ENCODE data around the gene SKP1.

The SKP1 gene

GRCh38 chr5:134106991-134107701 lies 69.6 kb downstream of the SKP1 start:
- in situ Hi-C loops (cut with MboI; ENCODE audit: low sequenced_read_pairs, unreplicated experiment) = no loop called here

GRCh38 chr5:134103998-134104654 lies 72.6 kb downstream of the SKP1 start:
- no peak for TF ChIP-seq CTCF (IDR thresholded peaks at IDR 0.05; ENCODE audit: borderline replicate concordance, control extremely low read depth, extremely low read depth, insufficient read depth, missing control alignments)
- DNase-seq (ENCODE audit: low spot score) = peak; percentile 61
- in situ Hi-C loops (cut with MboI; ENCODE audit: low sequenced_read_pairs, unreplicated experiment) = no loop called here

More at GRCh38 chr5:134106991-134107701, 69.6 kb downstream of the SKP1 start:
- no peak for DNase-seq (ENCODE audit: low spot score)
- no peak for TF ChIP-seq CTCF (IDR thresholded peaks at IDR 0.05; ENCODE audit: borderline replicate concordance, control extremely low read depth, extremely low read depth, insufficient read depth, missing control alignments)

GRCh38 chr5:134103397-134103796 lies 73.4 kb downstream of the SKP1 start:
- TF ChIP-seq CTCF (IDR thresholded peaks at IDR 0.05; ENCODE audit: borderline replicate concordance, control extremely low read depth, extremely low read depth, insufficient read depth, missing control alignments) = no peak
- DNase-seq (ENCODE audit: low spot score) = no peak
- in situ Hi-C loops (cut with MboI; ENCODE audit: low sequenced_read_pairs, unreplicated experiment) = no loop called here

- peak; percentile 71 for TF ChIP-seq CTCF (IDR thresholded peaks at IDR 0.05; ENCODE audit: borderline replicate concordance, control extremely low read depth, extremely low read depth, insufficient read depth, missing control alignments)
- in situ Hi-C loops (cut with MboI; ENCODE audit: low sequenced_read_pairs, unreplicated experiment) = no loop called here
- DNase-seq (ENCODE audit: low spot score) = peak; percentile 82
Measured at GRCh38 chr5:134101686-134102439, 74.9 kb downstream of the SKP1 start.

GRCh38 chr5:134100283-134101091 lies 76.3 kb downstream of the SKP1 start:
- TF ChIP-seq CTCF (IDR thresholded peaks at IDR 0.05; ENCODE audit: borderline replicate concordance, control extremely low read depth, extremely low read depth, insufficient read depth, missing control alignments) = no peak
- peak; percentile 89 for DNase-seq (ENCODE audit: low spot score)
- in situ Hi-C loops (cut with MboI; ENCODE audit: low sequenced_read_pairs, unreplicated experiment) = no loop called here

- in situ Hi-C loops (cut with MboI; ENCODE audit: low sequenced_read_pairs, unreplicated experiment) = no loop called here
Measured at GRCh38 chr5:134099939-134100282, 76.8 kb downstream of the SKP1 start.

More at GRCh38 chr5:134099939-134100282, 76.8 kb downstream of the SKP1 start:
- DNase-seq (ENCODE audit: low spot score) = no peak
- TF ChIP-seq CTCF (IDR thresholded peaks at IDR 0.05; ENCODE audit: borderline replicate concordance, control extremely low read depth, extremely low read depth, insufficient read depth, missing control alignments) = no peak

Measured in GM13976 (cell line).